HEK293 (cell line): ENCODE measurements around the gene KIAA0753.
"Not testable (repeated sequence)": the region's sequence is repeated elsewhere in the genome, so short reads cannot be mapped to it uniquely, and the experiment has no call there.

Experiments
- RBAK ChIP-seq: fragments of 450-650 bp; formaldehyde crosslinking; IDR thresholded peaks from 2 replicates; pipeline ENCODE4 v1.5.1; 2016; ENCODE audit warnings: missing biosample characterization, missing genetic modification characterization
- SP2 ChIP-seq: fragments of 450-650 bp; formaldehyde crosslinking; IDR thresholded peaks from 2 replicates; pipeline ENCODE4 v1.5.1; 2016; ENCODE audit warnings: missing biosample characterization, missing genetic modification characterization
- ZBTB1 ChIP-seq: fragments of 450-650 bp; formaldehyde crosslinking; IDR thresholded peaks from 2 replicates; pipeline ENCODE4 v1.5.1; 2016; ENCODE audit warnings: missing biosample characterization, missing genetic modification characterization
- ZFP41 ChIP-seq: fragments of 450-650 bp; formaldehyde crosslinking; IDR thresholded peaks from 2 replicates; pipeline ENCODE4 v1.5.1; 2016; ENCODE audit warnings: missing biosample characterization, missing genetic modification characterization, borderline replicate concordance
- ZIC2 ChIP-seq: fragments of 450-650 bp; formaldehyde crosslinking; IDR thresholded peaks from 2 replicates; pipeline ENCODE4 v1.5.1; 2016; ENCODE audit warnings: missing biosample characterization, missing genetic modification characterization
- ZNF121 ChIP-seq: fragments of 450-650 bp; formaldehyde crosslinking; IDR thresholded peaks from 2 replicates; pipeline ENCODE4 v1.5.1; 2016; ENCODE audit warnings: missing biosample characterization, missing genetic modification characterization
- ZNF16 ChIP-seq: fragments of 450-650 bp; formaldehyde crosslinking; IDR thresholded peaks from 2 replicates; pipeline ENCODE4 v1.5.1; 2016; ENCODE audit warnings: low read depth, missing biosample characterization, missing genetic modification characterization
- ZNF184 ChIP-seq: fragments of 450-650 bp; IDR thresholded peaks from 2 replicates; pipeline ENCODE4 v1.5.1; 2018; ENCODE audit warnings: missing biosample characterization, mild to moderate bottlenecking, missing genetic modification characterization
- ZNF23 ChIP-seq: fragments of 450-650 bp; formaldehyde crosslinking; IDR thresholded peaks from 2 replicates; pipeline ENCODE4 v1.5.1; 2016; ENCODE audit warnings: missing biosample characterization, missing genetic modification characterization, borderline replicate concordance
- ZNF274 ChIP-seq, 2 experiments: fragments of 200-500 bp in 1 of 2; fragments of 450-650 bp in 1 of 2; sonication (Bioruptor generic) in 1 of 2; formaldehyde crosslinking in 1 of 2; IDR thresholded peaks; 2 replicates each; pipeline versions ENCODE4 v1.5.1 to v1.6.1; 2014 to 2016; ENCODE audit warnings: borderline replicate concordance in 1 of 2, inconsistent platforms in 1 of 2, low read length in 1 of 2, missing biosample characterization in 1 of 2, missing genetic modification characterization in 1 of 2
- ZNF302 ChIP-seq: fragments of 450-650 bp; formaldehyde crosslinking; IDR thresholded peaks from 2 replicates; pipeline ENCODE4 v1.5.1; 2016; ENCODE audit warnings: missing biosample characterization, missing genetic modification characterization, low read depth
- ZNF660 ChIP-seq: fragments of 450-650 bp; IDR thresholded peaks from 2 replicates; pipeline ENCODE4 v1.5.1; 2018; ENCODE audit warnings: missing biosample characterization, mild to moderate bottlenecking, missing genetic modification characterization
- TF ChIP-seq, protein P1 (sequence below): fragments of 450-650 bp; formaldehyde crosslinking; IDR thresholded peaks from 2 replicates; pipeline ENCODE4 v1.5.1; 2016; ENCODE audit warnings: missing biosample characterization, missing genetic modification characterization
- TF ChIP-seq, protein P2 (sequence below): fragments of 450-650 bp; formaldehyde crosslinking; IDR thresholded peaks from 2 replicates; pipeline ENCODE4 v1.5.1; 2016; ENCODE audit warnings: missing biosample characterization, missing genetic modification characterization

DNA sequence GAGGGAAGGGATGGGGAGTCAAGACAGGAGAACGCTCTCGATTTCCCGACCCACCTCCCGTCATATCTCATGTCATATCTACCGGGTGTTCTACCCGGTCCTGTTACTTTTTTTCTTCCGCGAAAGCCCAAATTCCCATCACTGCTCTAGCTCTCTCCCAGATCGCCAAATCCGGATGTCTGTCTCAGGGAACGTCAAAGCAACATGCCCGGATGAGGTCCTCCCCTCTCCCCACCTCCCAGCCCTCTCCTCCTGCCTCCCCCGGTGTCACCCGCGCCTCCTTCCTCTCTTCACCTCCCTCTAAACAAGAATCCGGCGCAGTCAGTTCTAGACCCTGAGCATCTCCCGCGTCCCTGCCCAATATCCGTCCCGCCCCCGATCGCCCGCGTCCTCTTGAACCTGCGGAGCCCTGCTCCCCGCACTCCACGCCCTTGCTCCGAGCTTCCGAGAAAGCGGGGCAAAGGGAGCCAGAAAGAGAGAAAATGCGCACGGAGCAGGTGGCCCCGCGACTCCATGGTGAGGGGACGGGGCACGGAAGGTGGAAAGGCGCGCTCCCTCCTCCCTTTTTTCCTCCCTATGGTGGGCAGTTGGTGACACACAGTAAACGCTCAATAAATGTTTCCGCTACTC, 15.3 kb upstream of the KIAA0753 start:
- TF ChIP-seq, protein P1, sequence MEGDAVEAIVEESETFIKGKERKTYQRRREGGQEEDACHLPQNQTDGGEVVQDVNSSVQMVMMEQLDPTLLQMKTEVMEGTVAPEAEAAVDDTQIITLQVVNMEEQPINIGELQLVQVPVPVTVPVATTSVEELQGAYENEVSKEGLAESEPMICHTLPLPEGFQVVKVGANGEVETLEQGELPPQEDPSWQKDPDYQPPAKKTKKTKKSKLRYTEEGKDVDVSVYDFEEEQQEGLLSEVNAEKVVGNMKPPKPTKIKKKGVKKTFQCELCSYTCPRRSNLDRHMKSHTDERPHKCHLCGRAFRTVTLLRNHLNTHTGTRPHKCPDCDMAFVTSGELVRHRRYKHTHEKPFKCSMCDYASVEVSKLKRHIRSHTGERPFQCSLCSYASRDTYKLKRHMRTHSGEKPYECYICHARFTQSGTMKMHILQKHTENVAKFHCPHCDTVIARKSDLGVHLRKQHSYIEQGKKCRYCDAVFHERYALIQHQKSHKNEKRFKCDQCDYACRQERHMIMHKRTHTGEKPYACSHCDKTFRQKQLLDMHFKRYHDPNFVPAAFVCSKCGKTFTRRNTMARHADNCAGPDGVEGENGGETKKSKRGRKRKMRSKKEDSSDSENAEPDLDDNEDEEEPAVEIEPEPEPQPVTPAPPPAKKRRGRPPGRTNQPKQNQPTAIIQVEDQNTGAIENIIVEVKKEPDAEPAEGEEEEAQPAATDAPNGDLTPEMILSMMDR (tag by site-specific recombination): not testable (repeated sequence)
- TF ChIP-seq ZFP41 (tag by site-specific recombination); ZNF660 (tag by site-specific recombination); ZNF302 (tag by site-specific recombination); ZIC2; SP2 (tag by site-specific recombination); ZBTB1 (tag by site-specific recombination); ZNF121 (tag by site-specific recombination); ZNF274 (IDR thresholded peaks at IDR 0.05; ENCODE audit: low read length); ZNF274 (tag by site-specific recombination; IDR thresholded peaks at IDR 0.05; ENCODE audit: borderline replicate concordance); RBAK; ZNF23 (tag by site-specific recombination); ZNF16 (tag by site-specific recombination); ZNF184: not testable (repeated sequence)
- TF ChIP-seq, protein P2, sequence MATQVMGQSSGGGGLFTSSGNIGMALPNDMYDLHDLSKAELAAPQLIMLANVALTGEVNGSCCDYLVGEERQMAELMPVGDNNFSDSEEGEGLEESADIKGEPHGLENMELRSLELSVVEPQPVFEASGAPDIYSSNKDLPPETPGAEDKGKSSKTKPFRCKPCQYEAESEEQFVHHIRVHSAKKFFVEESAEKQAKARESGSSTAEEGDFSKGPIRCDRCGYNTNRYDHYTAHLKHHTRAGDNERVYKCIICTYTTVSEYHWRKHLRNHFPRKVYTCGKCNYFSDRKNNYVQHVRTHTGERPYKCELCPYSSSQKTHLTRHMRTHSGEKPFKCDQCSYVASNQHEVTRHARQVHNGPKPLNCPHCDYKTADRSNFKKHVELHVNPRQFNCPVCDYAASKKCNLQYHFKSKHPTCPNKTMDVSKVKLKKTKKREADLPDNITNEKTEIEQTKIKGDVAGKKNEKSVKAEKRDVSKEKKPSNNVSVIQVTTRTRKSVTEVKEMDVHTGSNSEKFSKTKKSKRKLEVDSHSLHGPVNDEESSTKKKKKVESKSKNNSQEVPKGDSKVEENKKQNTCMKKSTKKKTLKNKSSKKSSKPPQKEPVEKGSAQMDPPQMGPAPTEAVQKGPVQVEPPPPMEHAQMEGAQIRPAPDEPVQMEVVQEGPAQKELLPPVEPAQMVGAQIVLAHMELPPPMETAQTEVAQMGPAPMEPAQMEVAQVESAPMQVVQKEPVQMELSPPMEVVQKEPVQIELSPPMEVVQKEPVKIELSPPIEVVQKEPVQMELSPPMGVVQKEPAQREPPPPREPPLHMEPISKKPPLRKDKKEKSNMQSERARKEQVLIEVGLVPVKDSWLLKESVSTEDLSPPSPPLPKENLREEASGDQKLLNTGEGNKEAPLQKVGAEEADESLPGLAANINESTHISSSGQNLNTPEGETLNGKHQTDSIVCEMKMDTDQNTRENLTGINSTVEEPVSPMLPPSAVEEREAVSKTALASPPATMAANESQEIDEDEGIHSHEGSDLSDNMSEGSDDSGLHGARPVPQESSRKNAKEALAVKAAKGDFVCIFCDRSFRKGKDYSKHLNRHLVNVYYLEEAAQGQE (tag by site-specific recombination): not testable (repeated sequence)
